Neural progenitor cell (in vitro differentiated cells): ENCODE results near the gene TLR6.

Experiments used
- EZH2 ChIP-seq: fragments of 200-600 bp; sonication (generic); IDR thresholded peaks from 2 replicates; pipeline ENCODE4 v1.6.1; 2017; ENCODE audit warnings: antibody characterized with exemption, mild to moderate bottlenecking, moderate library complexity
- TF ChIP-seq, protein P1 (sequence below): fragments of 200-600 bp; sonication (generic); IDR thresholded peaks from 2 replicates; pipeline ENCODE4 v1.5.1; 2017; ENCODE audit warnings: antibody characterized with exemption, mild to moderate bottlenecking

DNA sequence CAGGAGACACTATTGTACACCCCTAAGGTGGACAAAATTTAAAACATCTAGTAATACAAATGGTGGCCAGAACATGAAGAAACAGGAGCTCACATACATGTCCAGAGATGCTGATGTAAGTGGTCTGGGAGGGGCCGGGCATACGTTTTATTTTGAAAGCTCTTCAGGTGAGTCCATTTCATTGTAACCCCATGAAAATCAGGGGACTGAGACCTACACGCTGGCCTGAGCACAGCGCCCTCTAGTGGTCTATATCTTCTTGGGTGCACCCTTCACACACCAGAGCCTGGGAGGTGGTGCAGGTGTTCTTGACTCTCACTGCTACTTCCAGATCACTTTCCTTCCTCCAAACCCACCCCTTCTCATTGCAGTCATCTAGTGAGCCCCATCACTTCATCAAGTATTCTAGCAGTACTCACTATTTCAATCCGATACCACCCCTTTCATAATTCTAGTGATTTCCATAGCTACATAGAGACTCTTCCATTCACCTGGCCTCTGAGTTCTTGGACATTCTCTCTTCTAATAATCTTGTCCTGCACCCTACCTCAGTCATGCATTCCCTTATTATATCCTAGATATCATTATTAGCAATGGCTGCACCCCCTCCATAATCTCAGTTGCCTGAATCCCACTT, 4.3 kb upstream of the TLR6 start:
- TF ChIP-seq, protein P1, sequence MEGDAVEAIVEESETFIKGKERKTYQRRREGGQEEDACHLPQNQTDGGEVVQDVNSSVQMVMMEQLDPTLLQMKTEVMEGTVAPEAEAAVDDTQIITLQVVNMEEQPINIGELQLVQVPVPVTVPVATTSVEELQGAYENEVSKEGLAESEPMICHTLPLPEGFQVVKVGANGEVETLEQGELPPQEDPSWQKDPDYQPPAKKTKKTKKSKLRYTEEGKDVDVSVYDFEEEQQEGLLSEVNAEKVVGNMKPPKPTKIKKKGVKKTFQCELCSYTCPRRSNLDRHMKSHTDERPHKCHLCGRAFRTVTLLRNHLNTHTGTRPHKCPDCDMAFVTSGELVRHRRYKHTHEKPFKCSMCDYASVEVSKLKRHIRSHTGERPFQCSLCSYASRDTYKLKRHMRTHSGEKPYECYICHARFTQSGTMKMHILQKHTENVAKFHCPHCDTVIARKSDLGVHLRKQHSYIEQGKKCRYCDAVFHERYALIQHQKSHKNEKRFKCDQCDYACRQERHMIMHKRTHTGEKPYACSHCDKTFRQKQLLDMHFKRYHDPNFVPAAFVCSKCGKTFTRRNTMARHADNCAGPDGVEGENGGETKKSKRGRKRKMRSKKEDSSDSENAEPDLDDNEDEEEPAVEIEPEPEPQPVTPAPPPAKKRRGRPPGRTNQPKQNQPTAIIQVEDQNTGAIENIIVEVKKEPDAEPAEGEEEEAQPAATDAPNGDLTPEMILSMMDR = peak; percentile 93
- TF ChIP-seq EZH2 = no peak
